ENCODE results near the gene MCEE. TPM values are rescaled to one million over a fixed set of nuclear protein-coding genes. Genes with fewer than 3 reads are reported as not detected.

MCEE gene
- total RNA-seq, 1 experiment from 2014 or later = 14.9 TPM

- no peak for TF ChIP-seq CTCF (IDR thresholded peaks at IDR 0.05; ENCODE audit: unreplicated experiment)
- POLR2A ChIA-PET = interaction anchor here (0.8 to 3.5 kb wide), 4 partner anchors 19 to 214 kb away, joined by 3 to 15 read pairs (median 4); partner anchors contain the start of genes MCEE and MPHOSPH10
- CTCF ChIA-PET = interaction anchor here (1.1 to 2.2 kb wide), 2 partner anchors 50 to 55 kb away, joined by 3 to 7 read pairs; no protein-coding TSS in a partner anchor
- no TSS peak for BruUV-seq (replicated peaks)
- intact Hi-C loops (cut with micrococcal nuclease) = no loop called here
- Mint-ChIP-seq H3K4me3 (ENCODE audit: unreplicated experiment) (no peak overlapping the region), H3K9me3 (ENCODE audit: unreplicated experiment) (no peaks in the 10 kb centered on the region), H3K27me3 (ENCODE audit: insufficient read depth, unreplicated experiment) (no peaks in the 10 kb centered on the region), H3K36me3 (ENCODE audit: insufficient read depth, unreplicated experiment) (peaks cover 55% of the 10 kb centered on the region), H3K4me1 (ENCODE audit: insufficient read depth, unreplicated experiment) (no peaks in the 10 kb centered on the region), H3K27ac (ENCODE audit: low read depth, unreplicated experiment) (no peak overlapping the region)
- no peak for DNase-seq (ENCODE audit: unreplicated experiment)
These were observed 20.2 kb upstream of the MCEE start for GRCh38 chr2:71150082-71150816.

GRCh38 chr2:71148506-71149063 lies 18.6 kb upstream of the MCEE start:
- DNase-seq (ENCODE audit: unreplicated experiment) = no peak
- H3K9me3 Mint-ChIP-seq (ENCODE audit: unreplicated experiment) = no peaks in the 10 kb centered on the region
- intact Hi-C loops (cut with micrococcal nuclease) = no loop called here
- H3K4me3 Mint-ChIP-seq (ENCODE audit: unreplicated experiment) = no peak overlapping the region
- H3K27ac Mint-ChIP-seq (ENCODE audit: low read depth, unreplicated experiment) = no peak overlapping the region
- ChIA-PET CTCF (interaction anchor here (0.6 to 2.2 kb wide), 6 partner anchors 8 to 361 kb away, joined by 3 to 12 read pairs (median 3); no protein-coding TSS in a partner anchor), POLR2A (interaction anchor here (3.5 kb wide), 1 partner anchor 18 kb away, joined by 15 read pairs; the partner anchor contains the start of genes MCEE and MPHOSPH10)
- peaks cover 70% of the 10 kb centered on the region for H3K36me3 Mint-ChIP-seq (ENCODE audit: insufficient read depth, unreplicated experiment)
- no peak for TF ChIP-seq CTCF (IDR thresholded peaks at IDR 0.05; ENCODE audit: unreplicated experiment)
- no peaks in the 10 kb centered on the region for H3K4me1 Mint-ChIP-seq (ENCODE audit: insufficient read depth, unreplicated experiment)
- no peaks in the 10 kb centered on the region for H3K27me3 Mint-ChIP-seq (ENCODE audit: insufficient read depth, unreplicated experiment)
- BruUV-seq (replicated peaks) = no TSS peak

GRCh38 chr2:71143782-71144181 lies 13.8 kb upstream of the MCEE start:
- peaks cover 56% of the 10 kb centered on the region for H3K36me3 Mint-ChIP-seq (ENCODE audit: insufficient read depth, unreplicated experiment)
- DNase-seq (ENCODE audit: unreplicated experiment) = no peak
- no peak for TF ChIP-seq CTCF (IDR thresholded peaks at IDR 0.05; ENCODE audit: unreplicated experiment)
- no TSS peak for BruUV-seq (replicated peaks)
- H3K27ac Mint-ChIP-seq (ENCODE audit: low read depth, unreplicated experiment) = no peak overlapping the region
- no peaks in the 10 kb centered on the region for H3K9me3 Mint-ChIP-seq (ENCODE audit: unreplicated experiment)
- H3K4me1 Mint-ChIP-seq (ENCODE audit: insufficient read depth, unreplicated experiment) = no peaks in the 10 kb centered on the region
- ChIA-PET CTCF (interaction anchor here (0.6 to 1.3 kb wide), 2 partner anchors 13 to 1567 kb away, joined by 3 to 5 read pairs; no protein-coding TSS in a partner anchor), POLR2A (interaction anchor here (0.7 to 2.1 kb wide), 2 partner anchors 11 to 13 kb away, joined by 3 to 10 read pairs; partner anchors contain the start of genes MCEE and MPHOSPH10)
- no peaks in the 10 kb centered on the region for H3K27me3 Mint-ChIP-seq (ENCODE audit: insufficient read depth, unreplicated experiment)
- intact Hi-C loops (cut with micrococcal nuclease) = no loop called here
- no peak overlapping the region for H3K4me3 Mint-ChIP-seq (ENCODE audit: unreplicated experiment)

GRCh38 chr2:71136174-71136573 lies 6.1 kb upstream of the MCEE start:
- ChIA-PET CTCF (no interaction called here), POLR2A (no interaction called here)
- intact Hi-C loops (cut with micrococcal nuclease) = no loop called here
- no peaks in the 10 kb centered on the region for H3K4me1 Mint-ChIP-seq (ENCODE audit: insufficient read depth, unreplicated experiment)
- H3K36me3 Mint-ChIP-seq (ENCODE audit: insufficient read depth, unreplicated experiment) = no peaks in the 10 kb centered on the region
- no peak overlapping the region for H3K27ac Mint-ChIP-seq (ENCODE audit: low read depth, unreplicated experiment)
- no peak for TF ChIP-seq CTCF (IDR thresholded peaks at IDR 0.05; ENCODE audit: unreplicated experiment)
- no peaks in the 10 kb centered on the region for H3K27me3 Mint-ChIP-seq (ENCODE audit: insufficient read depth, unreplicated experiment)
- no peaks in the 10 kb centered on the region for H3K9me3 Mint-ChIP-seq (ENCODE audit: unreplicated experiment)
- no peak for DNase-seq (ENCODE audit: unreplicated experiment)
- no peak overlapping the region for H3K4me3 Mint-ChIP-seq (ENCODE audit: unreplicated experiment)
- no TSS peak for BruUV-seq (replicated peaks)
